ENCODE data around the gene LRATD1.

The LRATD1 gene

DNA sequence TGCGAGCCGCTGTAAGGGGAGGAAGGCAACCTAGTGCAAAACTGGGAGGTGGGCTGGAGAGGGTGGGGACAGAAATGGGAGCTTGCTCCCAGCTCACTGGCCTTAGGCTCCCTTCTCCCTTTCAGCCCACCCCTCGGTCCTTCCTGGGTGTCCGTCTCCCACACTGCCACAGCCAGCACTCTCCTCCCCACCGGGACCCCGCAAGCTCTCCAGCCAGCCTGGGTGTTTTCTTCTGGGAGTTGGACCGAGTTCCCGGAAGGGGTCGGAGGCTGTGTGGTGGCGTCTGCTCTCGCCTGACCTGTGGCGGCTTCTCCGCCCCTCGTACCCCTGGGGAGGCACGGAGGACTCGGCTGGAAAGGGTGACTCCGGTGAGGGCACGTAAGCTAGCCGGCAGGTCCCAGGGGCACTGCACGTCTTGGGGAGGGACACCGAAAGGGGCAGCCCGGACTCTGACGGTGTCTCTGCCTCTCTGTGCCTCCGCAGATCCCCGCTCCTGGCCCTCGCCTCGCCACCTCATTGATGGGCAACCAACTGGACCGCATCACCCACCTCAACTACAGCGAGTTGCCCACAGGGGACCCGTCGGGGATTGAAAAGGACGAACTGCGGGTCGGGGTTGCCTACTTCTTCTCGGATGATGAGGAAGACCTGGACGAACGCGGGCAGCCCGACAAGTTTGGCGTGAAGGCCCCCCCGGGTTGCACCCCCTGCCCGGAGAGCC is 1.1 kb downstream of the LRATD1 start:
- H3K4me3 ChIP-seq (ENCODE audit: low read length) = peak overlapping the region; percentile 82
- H3K9ac ChIP-seq (ENCODE audit: low read length) = no peak overlapping the region
- peaks cover 15% of the 10 kb centered on the region for H3K4me1 ChIP-seq (ENCODE audit: control insufficient read depth, insufficient read depth, low read length)
- no peak for DNase-seq (ENCODE audit: low read depth)
- no peaks in the 10 kb centered on the region for H3K36me3 ChIP-seq (ENCODE audit: control insufficient read depth, insufficient read depth, low read length, severe bottlenecking)
- peaks cover 33% of the 10 kb centered on the region for H3K27me3 ChIP-seq (replicated peaks; ENCODE audit: control insufficient read depth, insufficient read depth, low read length)
- H3K9me3 ChIP-seq (ENCODE audit: control insufficient read depth, low read length) = no peaks in the 10 kb centered on the region

DNA sequence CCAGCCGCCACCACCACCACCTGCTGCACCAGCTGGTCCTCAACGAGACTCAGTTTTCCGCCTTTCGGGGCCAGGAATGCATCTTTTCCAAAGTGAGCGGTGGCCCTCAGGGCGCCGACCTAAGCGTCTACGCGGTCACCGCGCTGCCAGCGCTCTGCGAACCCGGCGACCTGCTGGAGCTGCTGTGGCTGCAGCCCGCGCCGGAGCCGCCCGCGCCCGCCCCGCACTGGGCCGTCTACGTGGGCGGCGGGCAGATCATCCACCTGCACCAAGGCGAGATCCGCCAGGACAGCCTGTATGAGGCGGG is 1.6 kb downstream of the LRATD1 start:
- Histone ChIP-seq H3K4me3 (ENCODE audit: low read length) (peak overlapping the region; percentile 82), H3K36me3 (ENCODE audit: control insufficient read depth, insufficient read depth, low read length, severe bottlenecking) (no peaks in the 10 kb centered on the region), H3K9me3 (ENCODE audit: control insufficient read depth, low read length) (no peaks in the 10 kb centered on the region), H3K4me1 (ENCODE audit: control insufficient read depth, insufficient read depth, low read length) (peaks cover 15% of the 10 kb centered on the region), H3K27me3 (replicated peaks; ENCODE audit: control insufficient read depth, insufficient read depth, low read length) (peaks cover 35% of the 10 kb centered on the region), H3K9ac (ENCODE audit: low read length) (no peak overlapping the region)
- DNase-seq (ENCODE audit: low read depth) = no peak

DNA sequence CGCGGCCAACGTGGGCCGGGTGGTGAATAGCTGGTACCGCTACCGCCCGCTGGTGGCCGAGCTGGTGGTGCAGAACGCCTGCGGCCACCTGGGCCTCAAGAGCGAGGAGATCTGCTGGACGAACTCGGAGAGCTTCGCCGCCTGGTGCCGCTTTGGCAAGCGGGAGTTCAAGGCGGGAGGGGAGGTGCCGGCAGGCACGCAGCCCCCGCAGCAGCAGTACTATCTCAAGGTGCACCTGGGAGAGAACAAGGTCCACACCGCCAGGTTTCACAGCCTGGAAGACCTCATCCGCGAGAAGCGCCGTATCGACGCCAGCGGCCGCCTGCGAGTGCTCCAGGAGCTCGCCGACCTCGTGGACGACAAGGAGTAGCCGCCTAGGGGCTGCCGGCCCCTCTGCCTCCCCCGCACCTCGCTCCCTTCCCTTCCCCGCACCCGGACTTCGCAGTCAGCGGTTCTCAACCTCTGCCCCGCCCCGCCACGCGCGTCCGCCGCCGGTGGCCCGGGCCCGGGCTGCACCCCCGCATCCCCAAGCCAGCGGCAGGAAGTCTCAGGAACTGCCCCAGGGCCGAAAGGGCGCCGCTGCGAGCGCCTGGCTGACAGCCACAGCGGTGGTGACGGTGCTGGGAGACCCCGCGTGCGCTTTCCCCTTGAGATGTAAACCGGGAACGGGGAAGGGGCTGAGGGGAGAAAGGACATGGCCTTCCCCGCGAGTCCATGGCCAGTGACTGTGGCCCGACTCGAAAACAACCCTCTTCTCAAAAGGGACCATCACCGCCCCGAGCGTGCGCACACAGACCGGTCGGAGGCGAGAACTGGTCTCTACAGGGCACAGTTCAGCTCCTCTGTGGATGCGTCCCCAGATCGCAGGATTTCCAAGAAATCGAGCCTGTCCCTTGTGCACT is 2.2 kb downstream of the LRATD1 start:
- peak overlapping the region; percentile 82 for H3K4me3 ChIP-seq (ENCODE audit: low read length)
- H3K27me3 ChIP-seq (replicated peaks; ENCODE audit: control insufficient read depth, insufficient read depth, low read length) = peaks cover 35% of the 10 kb centered on the region
- no peaks in the 10 kb centered on the region for H3K9me3 ChIP-seq (ENCODE audit: control insufficient read depth, low read length)
- H3K9ac ChIP-seq (ENCODE audit: low read length) = peak overlapping the region; percentile 53
- H3K36me3 ChIP-seq (ENCODE audit: control insufficient read depth, insufficient read depth, low read length, severe bottlenecking) = no peaks in the 10 kb centered on the region
- peak; percentile 44 for DNase-seq (ENCODE audit: low read depth)
- H3K4me1 ChIP-seq (ENCODE audit: control insufficient read depth, insufficient read depth, low read length) = peaks cover 15% of the 10 kb centered on the region

DNA sequence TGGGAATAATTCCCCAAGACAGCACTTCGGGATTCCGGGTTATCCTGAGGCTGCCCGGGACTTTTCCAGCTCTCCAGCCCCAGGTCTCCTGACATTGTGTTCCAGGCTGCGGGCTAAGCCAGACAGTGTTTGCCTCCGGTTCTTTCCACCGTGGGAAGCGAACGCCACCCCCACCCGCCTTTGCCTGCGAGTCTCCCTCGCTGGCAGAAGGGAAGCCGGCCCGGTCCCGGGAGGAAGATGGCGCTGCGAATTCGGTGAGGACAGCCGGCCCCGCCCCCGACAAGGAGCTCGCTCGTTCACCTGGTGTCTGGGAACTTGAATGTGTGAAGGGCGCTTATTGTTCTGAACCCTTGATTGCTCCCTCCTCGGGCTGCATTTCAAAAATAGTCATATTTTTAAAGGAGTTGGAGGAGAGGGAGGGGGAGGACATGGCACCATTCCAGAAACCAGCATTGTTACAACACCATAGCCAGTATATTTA is 2.9 kb downstream of the LRATD1 start:
- Histone ChIP-seq H3K4me1 (ENCODE audit: control insufficient read depth, insufficient read depth, low read length) (peaks cover 15% of the 10 kb centered on the region), H3K4me3 (ENCODE audit: low read length) (peak overlapping the region; percentile 82), H3K9ac (ENCODE audit: low read length) (peak overlapping the region; percentile 53), H3K36me3 (ENCODE audit: control insufficient read depth, insufficient read depth, low read length, severe bottlenecking) (no peaks in the 10 kb centered on the region), H3K27me3 (replicated peaks; ENCODE audit: control insufficient read depth, insufficient read depth, low read length) (peaks cover 31% of the 10 kb centered on the region), H3K9me3 (ENCODE audit: control insufficient read depth, low read length) (no peaks in the 10 kb centered on the region)
- DNase-seq (ENCODE audit: low read depth) = peak; percentile 46

DNA sequence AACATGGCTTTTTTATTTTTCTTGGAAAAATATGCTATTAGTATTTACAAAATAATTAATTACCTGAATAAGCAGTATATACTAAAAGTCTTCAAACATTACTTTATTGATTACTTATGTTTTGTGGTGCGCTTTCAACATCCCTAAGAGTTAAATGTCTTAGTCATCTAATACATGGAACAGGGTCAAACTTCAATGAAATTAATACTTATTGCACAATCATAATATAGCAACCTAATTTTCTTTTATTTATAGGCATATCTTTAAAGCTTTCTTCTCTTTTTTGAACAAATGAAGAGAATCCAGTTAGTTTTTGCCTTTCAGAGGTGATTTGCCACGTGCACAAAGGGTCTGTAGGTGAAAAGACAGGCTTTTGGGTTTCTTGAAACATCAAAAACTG is 6.0 kb downstream of the LRATD1 start:
- H3K4me3 ChIP-seq (ENCODE audit: low read length) = no peak overlapping the region
- H3K4me1 ChIP-seq (ENCODE audit: control insufficient read depth, insufficient read depth, low read length) = peaks cover 10% of the 10 kb centered on the region
- H3K9me3 ChIP-seq (ENCODE audit: control insufficient read depth, low read length) = no peaks in the 10 kb centered on the region
- no peak for DNase-seq (ENCODE audit: low read depth)
- H3K9ac ChIP-seq (ENCODE audit: low read length) = no peak overlapping the region
- H3K27me3 ChIP-seq (replicated peaks; ENCODE audit: control insufficient read depth, insufficient read depth, low read length) = peaks cover 7% of the 10 kb centered on the region
- H3K36me3 ChIP-seq (ENCODE audit: control insufficient read depth, insufficient read depth, low read length, severe bottlenecking) = no peaks in the 10 kb centered on the region

DNA sequence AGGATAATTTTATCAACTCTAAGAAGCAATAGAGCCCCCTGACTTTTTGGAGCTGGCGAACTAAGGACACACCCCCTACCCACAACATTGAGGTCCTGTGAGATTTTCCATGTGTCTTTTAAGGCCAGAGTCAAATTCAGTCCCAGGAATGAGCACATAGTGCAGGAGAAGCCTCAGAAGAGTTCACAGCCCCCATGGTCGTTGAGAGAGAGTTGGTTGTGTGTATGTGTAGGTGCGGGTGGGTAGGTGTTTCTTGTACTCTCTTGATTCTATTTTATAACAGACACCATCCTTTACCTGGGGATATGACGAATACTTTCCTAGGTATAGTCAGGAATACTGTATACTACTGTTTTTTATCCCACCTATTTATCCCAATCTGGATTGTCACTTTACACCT is 8.6 kb downstream of the LRATD1 start:
- H3K36me3 ChIP-seq (ENCODE audit: control insufficient read depth, insufficient read depth, low read length, severe bottlenecking) = no peaks in the 10 kb centered on the region
- peaks cover 3% of the 10 kb centered on the region for H3K27me3 ChIP-seq (replicated peaks; ENCODE audit: control insufficient read depth, insufficient read depth, low read length)
- H3K9ac ChIP-seq (ENCODE audit: low read length) = no peak overlapping the region
- no peaks in the 10 kb centered on the region for H3K9me3 ChIP-seq (ENCODE audit: control insufficient read depth, low read length)
- H3K4me1 ChIP-seq (ENCODE audit: control insufficient read depth, insufficient read depth, low read length) = no peaks in the 10 kb centered on the region
- no peak overlapping the region for H3K4me3 ChIP-seq (ENCODE audit: low read length)
- no peak for DNase-seq (ENCODE audit: low read depth)

DNA sequence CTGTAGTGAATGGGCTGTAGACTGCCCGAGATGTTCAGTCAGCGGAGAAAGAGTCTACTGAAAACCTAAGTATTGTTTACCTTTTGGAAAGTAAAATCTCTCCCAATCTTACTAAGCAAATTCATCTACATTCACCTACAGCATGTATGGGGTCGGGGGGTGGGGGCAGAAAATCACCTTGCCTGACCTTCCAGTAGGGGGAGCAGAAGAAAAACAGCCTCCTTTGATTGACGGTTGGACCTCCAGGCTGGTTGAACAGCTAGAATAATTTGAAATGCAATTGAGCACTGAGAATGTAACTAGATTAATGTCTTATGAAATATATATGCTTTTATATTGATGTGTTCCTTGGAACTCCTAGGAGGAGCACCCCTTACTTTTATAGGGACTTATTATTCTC is 10.0 kb downstream of the LRATD1 start:
- H3K36me3 ChIP-seq (ENCODE audit: control insufficient read depth, insufficient read depth, low read length, severe bottlenecking) = no peaks in the 10 kb centered on the region
- H3K27me3 ChIP-seq (replicated peaks; ENCODE audit: control insufficient read depth, insufficient read depth, low read length) = peaks cover 3% of the 10 kb centered on the region
- DNase-seq (ENCODE audit: low read depth) = no peak
- no peak overlapping the region for H3K9ac ChIP-seq (ENCODE audit: low read length)
- no peak overlapping the region for H3K4me3 ChIP-seq (ENCODE audit: low read length)
- no peaks in the 10 kb centered on the region for H3K9me3 ChIP-seq (ENCODE audit: control insufficient read depth, low read length)
- no peaks in the 10 kb centered on the region for H3K4me1 ChIP-seq (ENCODE audit: control insufficient read depth, insufficient read depth, low read length)

DNA sequence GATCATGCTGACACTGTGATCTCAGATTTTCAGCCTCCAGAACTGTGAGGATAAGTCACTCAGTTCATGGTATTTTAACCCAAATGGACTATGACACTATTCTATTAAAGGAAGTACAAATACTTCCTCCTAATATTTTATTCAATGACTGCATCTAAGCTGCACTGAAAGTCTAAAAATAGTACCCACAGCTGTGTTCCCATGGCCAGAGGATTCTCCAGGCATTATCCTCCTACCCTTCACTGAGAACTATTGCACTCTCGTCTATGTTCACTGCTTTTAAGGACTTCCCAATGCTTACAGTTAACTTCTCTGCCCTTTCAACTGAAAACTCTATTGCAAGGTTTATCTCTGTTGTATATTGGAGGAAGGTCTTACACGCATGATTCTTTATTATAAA is 15.2 kb downstream of the LRATD1 start:
- Histone ChIP-seq H3K27me3 (replicated peaks; ENCODE audit: control insufficient read depth, insufficient read depth, low read length) (no peaks in the 10 kb centered on the region), H3K4me3 (ENCODE audit: low read length) (no peak overlapping the region), H3K4me1 (ENCODE audit: control insufficient read depth, insufficient read depth, low read length) (no peaks in the 10 kb centered on the region), H3K9me3 (ENCODE audit: control insufficient read depth, low read length) (no peaks in the 10 kb centered on the region), H3K36me3 (ENCODE audit: control insufficient read depth, insufficient read depth, low read length, severe bottlenecking) (no peaks in the 10 kb centered on the region), H3K9ac (ENCODE audit: low read length) (no peak overlapping the region)
- no peak for DNase-seq (ENCODE audit: low read depth)

DNA sequence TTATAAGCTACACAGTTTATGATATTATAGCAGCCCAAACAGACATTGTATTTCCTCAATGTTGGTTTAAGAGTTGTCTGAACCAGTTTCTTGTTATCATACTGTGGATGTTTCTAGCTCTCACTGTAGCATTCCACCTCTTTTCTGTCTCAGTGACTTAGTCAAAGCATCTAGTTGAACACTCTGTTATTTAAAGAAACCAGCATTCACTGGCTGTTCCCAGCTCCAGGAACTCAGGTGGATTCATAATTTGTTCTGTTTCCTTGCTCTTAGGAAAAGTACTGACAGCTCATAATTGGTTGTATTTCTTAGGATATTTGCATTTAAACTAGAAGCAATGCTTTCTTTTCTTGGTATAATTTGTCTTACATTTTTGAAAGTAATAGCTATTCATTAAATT is 17.5 kb downstream of the LRATD1 start:
- H3K27me3 ChIP-seq (replicated peaks; ENCODE audit: control insufficient read depth, insufficient read depth, low read length) = no peaks in the 10 kb centered on the region
- H3K4me3 ChIP-seq (ENCODE audit: low read length) = no peak overlapping the region
- no peaks in the 10 kb centered on the region for H3K4me1 ChIP-seq (ENCODE audit: control insufficient read depth, insufficient read depth, low read length)
- H3K36me3 ChIP-seq (ENCODE audit: control insufficient read depth, insufficient read depth, low read length, severe bottlenecking) = no peaks in the 10 kb centered on the region
- H3K9me3 ChIP-seq (ENCODE audit: control insufficient read depth, low read length) = no peaks in the 10 kb centered on the region
- DNase-seq (ENCODE audit: low read depth) = no peak
- H3K9ac ChIP-seq (ENCODE audit: low read length) = no peak overlapping the region

DNA sequence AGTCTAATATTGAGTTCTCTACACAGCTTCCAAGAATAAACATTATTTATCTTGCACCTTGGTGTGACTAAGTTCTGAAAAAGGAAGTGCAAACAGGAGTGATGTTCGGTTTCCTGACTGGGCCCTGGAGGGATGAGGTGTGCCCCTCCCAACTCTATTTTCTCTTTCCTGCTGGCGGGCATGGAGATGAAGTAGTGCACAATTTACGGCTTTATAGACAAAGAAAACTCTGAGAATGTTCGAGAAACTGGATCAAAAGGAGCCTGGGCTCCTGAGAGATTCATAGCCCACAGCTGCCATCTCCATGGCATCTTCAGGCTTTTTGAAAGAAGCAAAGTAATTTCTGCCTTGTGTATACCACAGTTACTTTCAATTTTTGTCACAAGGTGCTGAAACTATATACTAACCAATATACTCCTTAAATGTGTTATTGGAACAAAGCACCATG is 22.3 kb downstream of the LRATD1 start:
- Histone ChIP-seq H3K4me1 (ENCODE audit: control insufficient read depth, insufficient read depth, low read length) (no peaks in the 10 kb centered on the region), H3K27me3 (replicated peaks; ENCODE audit: control insufficient read depth, insufficient read depth, low read length) (no peaks in the 10 kb centered on the region), H3K9ac (ENCODE audit: low read length) (no peak overlapping the region), H3K36me3 (ENCODE audit: control insufficient read depth, insufficient read depth, low read length, severe bottlenecking) (no peaks in the 10 kb centered on the region), H3K4me3 (ENCODE audit: low read length) (no peak overlapping the region), H3K9me3 (ENCODE audit: control insufficient read depth, low read length) (no peaks in the 10 kb centered on the region)
- DNase-seq (ENCODE audit: low read depth) = no peak

DNA sequence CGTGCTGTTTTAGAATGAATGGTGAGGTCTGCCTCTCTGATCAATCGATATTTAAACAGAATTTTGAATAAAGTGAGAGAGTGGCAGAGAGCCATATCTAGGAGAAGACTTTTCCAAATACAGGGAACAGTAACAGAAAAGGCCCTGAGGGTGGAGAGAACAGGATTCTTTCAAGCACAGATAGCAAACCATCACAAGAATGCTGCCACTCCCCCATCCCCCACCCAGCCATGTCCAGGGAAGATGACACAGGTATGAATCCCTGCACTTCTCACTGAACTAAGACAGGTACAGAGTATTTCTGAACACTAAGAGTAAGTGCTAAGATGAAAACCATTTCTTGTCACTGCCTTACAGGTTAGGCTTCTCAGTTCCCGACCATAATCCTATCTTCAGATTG is 23.6 kb downstream of the LRATD1 start:
- Histone ChIP-seq H3K9ac (ENCODE audit: low read length) (no peak overlapping the region), H3K9me3 (ENCODE audit: control insufficient read depth, low read length) (no peaks in the 10 kb centered on the region), H3K4me1 (ENCODE audit: control insufficient read depth, insufficient read depth, low read length) (no peaks in the 10 kb centered on the region), H3K27me3 (replicated peaks; ENCODE audit: control insufficient read depth, insufficient read depth, low read length) (no peaks in the 10 kb centered on the region), H3K36me3 (ENCODE audit: control insufficient read depth, insufficient read depth, low read length, severe bottlenecking) (no peaks in the 10 kb centered on the region), H3K4me3 (ENCODE audit: low read length) (no peak overlapping the region)
- no peak for DNase-seq (ENCODE audit: low read depth)
